Measurements from ENCODE around the gene TAF4.
"Not testable (repeated sequence)": the region's sequence is repeated elsewhere in the genome, so short reads cannot be mapped to it uniquely, and the experiment has no call there.

The TAF4 gene

GRCh38 chr20:62073323-62073722 is 7.6 kb upstream of the TAF4 start:
- DNase-seq (ENCODE audit: low read depth in 3 of 3) = no peak

- not testable (repeated sequence) for DNase-seq (ENCODE audit: low read depth in 3 of 3)
These were observed 6.2 kb upstream of the TAF4 start for GRCh38 chr20:62071669-62072430.

GRCh38 chr20:62069741-62070216 is 4.1 kb upstream of the TAF4 start:
- no peak for DNase-seq (ENCODE audit: low read depth in 3 of 3)

DNA sequence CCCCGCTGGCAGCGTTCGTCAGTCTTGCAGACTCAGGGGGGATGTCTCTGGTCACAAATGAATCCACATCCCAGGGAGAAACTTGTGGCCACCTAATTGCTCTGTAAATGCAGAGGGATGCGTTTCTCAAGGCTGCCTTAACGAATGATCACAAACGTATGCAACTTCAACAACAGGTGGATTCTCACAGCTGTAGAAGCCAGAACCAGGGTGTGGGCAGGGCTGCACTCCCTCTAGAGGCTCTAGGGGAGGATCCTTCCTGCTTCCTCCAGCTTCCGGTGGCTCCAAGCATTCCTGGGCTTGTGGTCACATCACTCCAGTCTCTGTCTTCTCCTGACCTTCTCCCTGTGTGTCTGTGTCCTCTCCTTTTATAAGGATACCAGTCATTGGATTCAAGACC is 3.3 kb upstream of the TAF4 start:
- DNase-seq (ENCODE audit: low read depth in 3 of 3) = no peak

- no peak for DNase-seq (ENCODE audit: low read depth in 3 of 3)
These were observed 2.0 kb upstream of the TAF4 start for GRCh38 chr20:62067547-62068260.

DNA sequence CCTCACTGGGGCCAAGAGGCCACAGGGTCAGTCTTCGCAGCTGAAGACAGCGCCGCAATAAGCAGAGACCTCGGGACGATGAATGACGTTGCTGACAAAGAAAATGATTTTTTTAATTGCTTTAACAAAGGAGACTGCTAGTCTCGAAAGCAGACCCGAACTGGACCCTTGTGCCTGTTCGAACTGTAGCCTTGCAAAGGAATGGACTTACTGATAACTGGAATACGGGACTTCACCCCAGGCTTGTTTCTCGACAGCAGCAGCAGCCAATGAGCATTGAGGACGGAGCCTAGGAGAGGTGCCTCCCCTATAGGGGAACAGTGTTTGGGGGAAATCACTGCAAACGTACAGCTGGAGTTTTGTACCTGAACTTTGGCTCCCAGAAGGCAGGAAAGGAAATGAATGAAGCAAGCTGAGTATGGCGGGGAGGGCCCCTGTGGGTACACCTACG is 1.3 kb upstream of the TAF4 start:
- DNase-seq (ENCODE audit: low read depth in 3 of 3) = no peak

GRCh38 chr20:62066339-62066982 is 780 bp upstream of the TAF4 start:
- DNase-seq (ENCODE audit: low read depth in 3 of 3) = peak in 1 of 3 donors; percentile 23

GRCh38 chr20:62064770-62065673 is 659 bp downstream of the TAF4 start:
- DNase-seq (ENCODE audit: low read depth in 3 of 3) = no peak

DNA sequence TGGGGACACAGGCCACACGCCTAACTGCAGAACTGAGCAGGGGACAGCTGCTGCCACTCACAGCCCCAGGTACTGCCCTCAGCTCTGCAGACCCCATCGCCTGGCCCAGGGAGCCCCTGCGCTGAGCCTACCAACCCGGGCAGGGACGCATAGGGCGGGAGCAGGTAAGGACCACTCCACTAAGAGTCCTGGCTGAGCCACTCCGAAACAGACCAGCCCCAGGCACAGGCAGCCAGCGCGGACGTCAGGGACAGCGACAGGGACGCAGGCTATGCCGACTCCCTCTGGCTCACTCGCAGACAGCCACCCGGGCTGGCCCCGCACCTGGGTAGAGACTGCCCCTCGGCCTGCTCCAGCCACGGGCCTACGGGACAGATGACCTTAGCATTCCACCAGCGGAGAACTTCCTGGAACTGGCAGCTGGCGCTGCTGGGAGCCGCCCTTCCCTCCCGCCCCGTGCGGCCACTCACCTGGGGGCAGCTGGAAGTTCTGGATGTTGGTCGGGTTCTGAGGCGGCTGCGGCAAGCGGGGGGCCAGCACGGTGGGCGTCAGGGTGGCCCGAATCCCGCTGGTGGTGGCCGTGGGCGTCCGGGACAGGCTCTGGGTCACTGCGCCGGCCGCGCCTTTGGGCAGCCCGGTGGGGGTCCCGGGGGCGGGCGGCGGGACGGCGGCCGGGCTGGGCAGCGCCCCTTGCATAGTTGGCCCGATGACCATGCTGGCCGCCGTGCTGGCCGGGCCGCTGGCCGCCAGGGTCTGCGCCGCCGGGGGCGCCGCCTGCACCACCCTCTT is 1.5 kb downstream of the TAF4 start:
- DNase-seq (ENCODE audit: low read depth in 3 of 3) = no peak

GRCh38 chr20:62063315-62063980 is 2.2 kb downstream of the TAF4 start:
- no peak for DNase-seq (ENCODE audit: low read depth in 3 of 3)

DNA sequence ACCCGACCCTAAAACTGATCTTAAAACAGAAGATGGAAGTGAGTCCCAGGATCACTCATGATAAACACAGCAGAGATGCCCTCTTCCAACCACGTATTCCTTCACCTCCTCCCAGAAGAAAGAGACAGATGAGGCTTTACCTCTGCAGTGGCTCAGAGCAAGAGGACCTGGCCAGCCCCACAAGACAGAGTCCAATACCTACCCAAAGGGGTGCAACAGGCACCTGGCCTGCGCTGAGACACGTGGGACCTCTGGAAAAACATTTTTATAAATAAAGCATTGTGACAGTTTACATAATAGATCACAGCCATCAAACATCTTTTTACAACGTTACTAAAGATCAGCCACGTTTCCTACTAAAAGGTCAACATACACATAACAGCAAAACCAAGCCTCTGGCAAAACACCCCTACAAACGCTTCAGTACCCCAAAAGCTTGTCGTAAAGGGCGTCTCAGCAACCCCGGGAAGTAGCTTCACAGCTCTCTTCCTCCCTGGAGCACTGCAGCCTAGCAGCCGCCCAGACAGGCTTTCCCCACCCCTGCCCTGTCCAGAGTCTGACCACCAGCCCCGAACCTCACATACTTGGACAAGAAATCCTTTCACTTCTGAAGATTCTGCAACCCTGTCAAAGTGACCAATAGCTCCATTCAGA is 2.9 kb downstream of the TAF4 start:
- DNase-seq (ENCODE audit: low read depth in 3 of 3) = no peak

GRCh38 chr20:62061851-62062423 is 3.7 kb downstream of the TAF4 start:
- DNase-seq (ENCODE audit: low read depth in 3 of 3) = no peak

GRCh38 chr20:62060631-62061541 is 4.8 kb downstream of the TAF4 start:
- no peak for DNase-seq (ENCODE audit: low read depth in 3 of 3)

DNA sequence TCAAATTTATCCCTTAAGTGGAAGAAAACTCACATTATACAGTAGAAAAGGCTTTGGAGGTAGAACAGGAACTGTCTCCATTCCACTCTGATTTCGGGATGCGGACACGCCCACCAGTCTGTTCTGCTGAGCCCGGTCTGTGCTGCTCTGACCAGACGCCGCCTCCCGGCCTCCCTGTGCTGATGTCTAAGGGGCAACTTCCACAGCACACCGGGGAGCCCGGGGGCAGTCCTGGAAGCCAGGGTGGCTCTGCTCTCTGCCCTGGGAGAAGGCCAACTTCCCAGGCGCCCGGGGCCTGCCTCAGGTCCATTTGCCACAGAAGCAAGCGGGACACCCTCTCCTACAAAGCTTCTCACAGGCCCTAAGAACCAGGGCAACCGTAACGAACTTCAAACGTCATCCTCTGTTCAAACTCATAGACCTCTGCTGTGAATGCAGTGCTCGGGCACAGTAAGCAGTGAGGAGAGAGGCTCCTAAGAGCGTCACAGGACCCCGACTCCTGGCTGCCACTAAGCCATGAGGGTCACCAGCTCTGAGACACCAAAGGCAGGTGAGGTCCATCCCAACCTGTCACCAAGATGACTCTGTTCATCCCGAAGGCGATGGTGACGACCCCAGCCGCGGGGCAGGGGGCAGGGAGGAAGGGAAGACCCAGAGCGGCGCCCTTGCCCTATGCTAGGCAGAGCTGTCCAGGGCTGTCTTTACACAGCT is 5.6 kb downstream of the TAF4 start:
- DNase-seq (ENCODE audit: low read depth in 3 of 3) = no peak

DNA sequence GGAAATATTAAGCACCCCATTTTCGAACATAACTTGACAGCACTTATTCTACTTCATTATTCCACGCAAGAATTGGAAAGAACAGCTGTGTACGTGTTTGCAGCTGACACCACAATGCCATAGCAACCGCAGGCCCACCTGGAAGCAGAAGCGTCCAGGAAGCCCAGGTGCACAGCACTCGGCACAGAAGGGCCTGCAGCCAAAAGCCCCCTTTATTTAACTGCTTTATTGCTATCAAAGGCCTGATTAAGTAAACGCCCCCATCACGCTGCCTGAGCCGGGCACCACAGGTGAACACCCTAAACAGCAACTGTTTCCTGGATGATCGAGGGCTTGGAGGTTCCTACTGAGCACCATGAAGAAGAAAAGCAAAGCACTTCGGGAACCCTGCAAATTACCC is 6.3 kb downstream of the TAF4 start:
- DNase-seq (ENCODE audit: low read depth in 3 of 3) = no peak

- no peak for DNase-seq (ENCODE audit: low read depth in 3 of 3)
These were observed 6.7 kb downstream of the TAF4 start for GRCh38 chr20:62058941-62059340.

DNA sequence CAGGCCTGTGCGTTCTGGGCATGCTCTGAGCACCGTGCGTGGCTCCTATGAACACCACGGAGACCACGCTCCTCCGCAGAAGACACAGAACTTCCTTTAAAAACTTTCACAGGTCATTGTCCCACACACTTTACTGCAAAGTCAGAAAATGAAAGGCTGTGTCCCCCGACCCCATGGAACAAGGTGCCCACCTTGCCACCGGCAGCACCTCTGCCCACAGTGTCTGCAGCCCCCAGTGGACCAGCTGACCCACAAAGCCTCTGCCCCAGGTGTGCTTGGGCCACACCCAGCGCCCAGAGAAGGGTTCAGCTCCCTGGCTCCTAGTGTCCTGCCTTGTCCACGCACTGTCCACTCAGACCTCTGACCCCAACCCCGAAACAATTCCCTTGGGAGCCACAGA is 8.7 kb downstream of the TAF4 start:
- no peak for DNase-seq (ENCODE audit: low read depth in 3 of 3)

GRCh38 chr20:62056377-62056776 is 9.3 kb downstream of the TAF4 start:
- DNase-seq (ENCODE audit: low read depth in 3 of 3) = no peak
